OCI-LY1 (cell line): ENCODE measurements around the gene PRKCA.

ENCODE experiments used
- EZH2 ChIP-seq: fragments of 200-600 bp; sonication (generic), shearing (Covaris generic); IDR thresholded peaks from 2 replicates; pipeline ENCODE4 v1.8.0; 2017; ENCODE audit warnings: borderline replicate concordance, mixed run types, mild to moderate bottlenecking, antibody characterized with exemption, low read length, moderate library complexity, mixed read lengths
- TF ChIP-seq, protein P1 (sequence below): fragments of 200-600 bp; sonication (generic), shearing (Covaris generic); IDR thresholded peaks from 2 replicates; pipeline ENCODE4 v1.5.1; 2017; ENCODE audit warnings: mild to moderate bottlenecking, antibody characterized with exemption, low read length, moderate library complexity, mixed read lengths

DNA sequence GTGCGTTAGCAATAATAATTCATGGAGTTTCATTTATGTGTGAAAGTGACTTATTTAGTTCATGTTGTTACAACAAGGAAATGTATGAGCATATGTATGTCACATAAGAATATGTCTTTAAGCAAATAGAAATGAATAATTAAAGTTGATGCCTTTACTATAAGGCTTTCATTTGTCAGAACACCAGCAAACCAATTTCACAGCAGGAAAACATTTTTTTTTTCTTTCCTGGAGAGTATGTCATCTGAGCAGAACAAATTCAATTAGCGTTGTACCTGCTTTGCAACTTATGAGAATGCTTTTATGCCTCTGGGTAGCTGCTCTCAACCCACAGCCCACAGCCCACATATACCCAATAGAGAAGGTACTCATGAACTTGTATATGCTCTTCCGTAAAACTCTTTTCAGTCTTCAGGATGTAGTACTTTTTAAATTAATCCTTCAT lies 46.9 kb upstream of the PRKCA start:
- no peak for TF ChIP-seq EZH2
- TF ChIP-seq, protein P1, sequence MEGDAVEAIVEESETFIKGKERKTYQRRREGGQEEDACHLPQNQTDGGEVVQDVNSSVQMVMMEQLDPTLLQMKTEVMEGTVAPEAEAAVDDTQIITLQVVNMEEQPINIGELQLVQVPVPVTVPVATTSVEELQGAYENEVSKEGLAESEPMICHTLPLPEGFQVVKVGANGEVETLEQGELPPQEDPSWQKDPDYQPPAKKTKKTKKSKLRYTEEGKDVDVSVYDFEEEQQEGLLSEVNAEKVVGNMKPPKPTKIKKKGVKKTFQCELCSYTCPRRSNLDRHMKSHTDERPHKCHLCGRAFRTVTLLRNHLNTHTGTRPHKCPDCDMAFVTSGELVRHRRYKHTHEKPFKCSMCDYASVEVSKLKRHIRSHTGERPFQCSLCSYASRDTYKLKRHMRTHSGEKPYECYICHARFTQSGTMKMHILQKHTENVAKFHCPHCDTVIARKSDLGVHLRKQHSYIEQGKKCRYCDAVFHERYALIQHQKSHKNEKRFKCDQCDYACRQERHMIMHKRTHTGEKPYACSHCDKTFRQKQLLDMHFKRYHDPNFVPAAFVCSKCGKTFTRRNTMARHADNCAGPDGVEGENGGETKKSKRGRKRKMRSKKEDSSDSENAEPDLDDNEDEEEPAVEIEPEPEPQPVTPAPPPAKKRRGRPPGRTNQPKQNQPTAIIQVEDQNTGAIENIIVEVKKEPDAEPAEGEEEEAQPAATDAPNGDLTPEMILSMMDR: no peak
